Keratinocyte (primary cell): Measurements from ENCODE around the gene SSPN. TPM values are rescaled to one million over a fixed set of nuclear protein-coding genes. Genes with fewer than 3 reads are reported as not detected.

ENCODE experiments used
- DNase-seq: peaks from one replicate; pipeline ENCODE4 v3.0.0-alpha.2; 2011; ENCODE audit warnings: low read depth, missing footprints, low spot score
- FAIRE-seq: peaks from 2 replicates; lab custom pipeline; 2011; peaks lifted over from hg19 to GRCh38; lab: Jason Lieb, UNC
- H2AFZ ChIP-seq: 2 replicates; pipeline ENCODE4 v1.6.0; 2012; ENCODE audit warnings: low read length, control low read depth, inconsistent platforms; ENCODE audit not compliant: control insufficient read depth
- H3K27ac ChIP-seq: 2 replicates; pipeline ENCODE4 v1.5.1; 2011; ENCODE audit warnings: low read length; ENCODE audit not compliant: control insufficient read depth, insufficient read depth
- H3K27me3 ChIP-seq: 3 replicates; pipeline ENCODE4 v1.6.0; 2011; ENCODE audit warnings: low read length; ENCODE audit not compliant: control insufficient read depth, insufficient read depth; ENCODE audit errors: extremely low read depth
- H3K36me3 ChIP-seq, 2 experiments: 2 replicates in 1 of 2; 3 replicates in 1 of 2; pipeline ENCODE4 v1.5.1; 2011; ENCODE audit warnings: low read length in 2 of 2, mild to moderate bottlenecking in 1 of 2; ENCODE audit not compliant: control insufficient read depth in 2 of 2, insufficient read depth in 2 of 2; ENCODE audit errors: extremely low read depth in 1 of 2
- H3K4me1 ChIP-seq: 3 replicates; pipeline ENCODE4 v1.5.1; 2011; ENCODE audit warnings: low read length; ENCODE audit not compliant: control insufficient read depth, insufficient read depth; ENCODE audit errors: extremely low read depth
- H3K4me2 ChIP-seq: 3 replicates; pipeline ENCODE4 v1.6.0; 2011; ENCODE audit warnings: low read depth, low read length; ENCODE audit not compliant: control insufficient read depth, insufficient read depth; ENCODE audit errors: extremely low read depth
- H3K4me3 ChIP-seq, 3 experiments: fragments of 200-600 bp in 1 of 3; sonication (generic) in 1 of 3; 2 replicates in 2 of 3; 3 replicates in 1 of 3; pipeline ENCODE4 v1.5.1; 2011 to 2016; ENCODE audit warnings: low read length in 3 of 3, mild to moderate bottlenecking in 3 of 3, control low read depth in 2 of 3, inconsistent platforms in 1 of 3, low read depth in 1 of 3, mixed read lengths in 1 of 3, mixed run types in 1 of 3, moderate library complexity in 1 of 3; ENCODE audit not compliant: control insufficient read depth in 2 of 3, insufficient read depth in 2 of 3; ENCODE audit errors: extremely low read depth in 1 of 3
- H3K79me2 ChIP-seq: 2 replicates; pipeline ENCODE4 v1.6.0; 2012; ENCODE audit warnings: low read length; ENCODE audit not compliant: control insufficient read depth, insufficient read depth
- H3K9ac ChIP-seq: 3 replicates; pipeline ENCODE4 v1.6.0; 2011; ENCODE audit warnings: low read length; ENCODE audit not compliant: control insufficient read depth, insufficient read depth; ENCODE audit errors: extremely low read depth
- H3K9me1 ChIP-seq: 3 replicates; pipeline ENCODE4 v1.6.0; 2011; ENCODE audit warnings: low read length; ENCODE audit not compliant: control insufficient read depth, insufficient read depth; ENCODE audit errors: extremely low read depth
- H3K9me3 ChIP-seq: 2 replicates; pipeline ENCODE4 v1.5.1; 2012; ENCODE audit warnings: low read depth, low read length; ENCODE audit not compliant: control insufficient read depth
- H4K20me1 ChIP-seq: 3 replicates; pipeline ENCODE4 v1.6.0; 2011; ENCODE audit warnings: low read length; ENCODE audit not compliant: control insufficient read depth, insufficient read depth; ENCODE audit errors: extremely low read depth
- EZH2 ChIP-seq: IDR thresholded peaks from one replicate; pipeline ENCODE4 v1.6.1; 2012; ENCODE audit warnings: inconsistent platforms, mild to moderate bottlenecking, low read length, moderate library complexity
- dilution Hi-C: fragments of 300-500 bp; cut with MboI; formaldehyde crosslinking; loops from one replicate; pipeline ENCODE4 v1.7.0; 2020; ENCODE audit warnings: low sequenced_read_pairs; ENCODE audit not compliant: extremely low pct_ligation_motif_present
- polyA plus RNA-seq, 5 experiments: library from polyadenylated mRNA; depleted of rRNA in 3 of 5; stranded (reverse) in 3 of 5; stranded (forward) in 1 of 5; unstranded in 1 of 5; fragments of >200 nt; gene quantifications; 1 replicate in 1 of 5; 2 replicates in 3 of 5; 3 replicates in 1 of 5; pipeline versions ENCODE4 v1.2.1 to v1.2.3, GENCODE V29; 2011 to 2012; ENCODE audit warnings: missing spikeins in 2 of 5, low read depth in 1 of 5, low replicate concordance in 1 of 5
- TF ChIP-seq, protein P1 (sequence below), 3 experiments: IDR thresholded peaks in 1 of 3; conservative IDR thresholded peaks in 1 of 3; optimal IDR thresholded peaks in 1 of 3; 2 replicates in 2 of 3; 3 replicates in 1 of 3; pipeline versions ENCODE3 to v1.5.1; 2011; ENCODE audit warnings: low read length in 3 of 3, mild to moderate bottlenecking in 3 of 3, moderate library complexity in 2 of 3, control low read depth in 1 of 3, inconsistent platforms in 1 of 3; ENCODE audit not compliant: insufficient read depth in 2 of 3; ENCODE audit errors: extremely low read depth in 1 of 3

Gene SSPN
- polyA plus RNA-seq, 1 donor (not counting 4 experiments of a cell fraction or from before 2014, with no cell fraction given) = 1.0 TPM

DNA sequence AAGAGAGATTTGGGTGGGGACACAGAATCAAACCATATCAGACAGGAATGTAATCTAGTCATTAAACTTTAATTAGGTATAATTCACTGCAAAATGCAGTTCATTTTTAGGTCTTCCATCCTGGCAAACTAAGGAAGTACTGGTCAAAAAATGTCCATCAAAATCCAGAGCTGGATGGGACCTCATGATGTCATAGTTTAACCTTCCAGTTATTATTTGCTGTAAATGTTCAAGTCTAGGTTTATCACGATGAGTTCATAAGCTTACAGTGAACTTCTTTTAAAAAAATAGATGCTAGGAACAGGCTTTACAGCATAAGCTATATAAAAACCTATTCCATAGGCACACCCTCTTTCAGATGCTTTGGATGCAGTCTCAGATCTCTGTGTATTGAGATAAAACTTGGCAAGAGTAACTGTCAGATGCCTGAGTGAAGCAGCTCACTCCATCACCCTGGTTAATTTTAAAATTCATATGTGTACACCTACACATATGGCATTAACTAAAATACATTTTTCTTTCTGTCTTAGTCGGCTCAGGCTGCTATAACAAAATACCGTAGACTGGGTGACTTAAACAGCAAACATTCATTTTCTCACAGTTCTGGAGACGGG lies 7.9 kb downstream of the SSPN start:
- Histone ChIP-seq H3K4me3 (no peak overlapping the region), H4K20me1 (no peaks in the 10 kb centered on the region), H3K27me3 (no peaks in the 10 kb centered on the region), H2AFZ (no peak overlapping the region), H3K9me3 (no peaks in the 10 kb centered on the region), H3K4me1 (peaks cover 7% of the 10 kb centered on the region), H3K36me3 (no peaks in the 10 kb centered on the region), H3K4me2 (no peak overlapping the region), H3K9me1 (no peaks in the 10 kb centered on the region), H3K79me2 (no peaks in the 10 kb centered on the region), H3K27ac (no peak overlapping the region), H3K9ac (no peak overlapping the region)
- TF ChIP-seq, protein P1, sequence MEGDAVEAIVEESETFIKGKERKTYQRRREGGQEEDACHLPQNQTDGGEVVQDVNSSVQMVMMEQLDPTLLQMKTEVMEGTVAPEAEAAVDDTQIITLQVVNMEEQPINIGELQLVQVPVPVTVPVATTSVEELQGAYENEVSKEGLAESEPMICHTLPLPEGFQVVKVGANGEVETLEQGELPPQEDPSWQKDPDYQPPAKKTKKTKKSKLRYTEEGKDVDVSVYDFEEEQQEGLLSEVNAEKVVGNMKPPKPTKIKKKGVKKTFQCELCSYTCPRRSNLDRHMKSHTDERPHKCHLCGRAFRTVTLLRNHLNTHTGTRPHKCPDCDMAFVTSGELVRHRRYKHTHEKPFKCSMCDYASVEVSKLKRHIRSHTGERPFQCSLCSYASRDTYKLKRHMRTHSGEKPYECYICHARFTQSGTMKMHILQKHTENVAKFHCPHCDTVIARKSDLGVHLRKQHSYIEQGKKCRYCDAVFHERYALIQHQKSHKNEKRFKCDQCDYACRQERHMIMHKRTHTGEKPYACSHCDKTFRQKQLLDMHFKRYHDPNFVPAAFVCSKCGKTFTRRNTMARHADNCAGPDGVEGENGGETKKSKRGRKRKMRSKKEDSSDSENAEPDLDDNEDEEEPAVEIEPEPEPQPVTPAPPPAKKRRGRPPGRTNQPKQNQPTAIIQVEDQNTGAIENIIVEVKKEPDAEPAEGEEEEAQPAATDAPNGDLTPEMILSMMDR (optimal IDR thresholded peaks at IDR 0.05 in 1 of 3, IDR thresholded peaks at IDR 0.05 in 1 of 3, conservative IDR thresholded peaks at IDR 0.05 in 1 of 3; ENCODE audit: extremely low read depth in 1 of 3, insufficient read depth in 2 of 3, low read length in 3 of 3) = no peak
- TF ChIP-seq EZH2 = no peak
- DNase-seq (no peak), FAIRE-seq (no peak)
- dilution Hi-C loops = no loop called here

DNA sequence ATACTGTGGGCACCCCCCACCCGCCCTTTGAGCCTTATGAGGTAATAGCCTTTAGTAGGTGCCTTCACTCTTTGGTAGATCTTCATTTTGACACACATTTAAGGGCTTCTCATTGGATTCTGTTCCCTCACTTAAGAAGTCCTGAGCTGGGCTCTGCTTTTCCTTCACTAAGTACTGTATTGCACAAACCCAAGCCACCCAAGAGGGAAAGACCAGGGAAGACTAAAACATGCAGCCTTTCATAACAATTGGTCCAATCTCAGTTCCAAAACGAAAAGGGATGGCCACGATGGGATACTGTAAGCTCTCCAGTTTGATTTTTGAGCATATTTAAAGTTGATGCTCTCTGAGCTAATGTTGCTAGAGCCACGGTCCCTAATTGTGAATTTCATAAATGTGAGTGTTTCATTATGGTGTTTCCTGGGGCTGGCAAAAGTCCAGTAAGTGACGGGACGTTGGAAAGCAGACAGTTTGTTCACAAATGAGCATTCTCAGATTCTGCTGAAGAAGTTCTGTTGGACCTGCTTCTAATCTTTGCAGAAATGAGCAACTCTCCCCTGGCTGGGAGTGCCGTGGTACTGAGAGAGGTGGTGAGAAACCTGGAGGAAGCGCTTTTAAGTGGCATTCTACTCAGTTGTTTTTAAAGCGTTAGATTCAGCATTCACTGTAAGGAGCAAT lies 9.4 kb downstream of the SSPN start:
- H3K4me2 ChIP-seq = no peak overlapping the region
- no peak overlapping the region for H2AFZ ChIP-seq
- no peak for DNase-seq
- no peak for FAIRE-seq
- H3K9me3 ChIP-seq = no peaks in the 10 kb centered on the region
- no peaks in the 10 kb centered on the region for H3K9me1 ChIP-seq
- dilution Hi-C loops = no loop called here
- H3K27me3 ChIP-seq = no peaks in the 10 kb centered on the region
- H3K9ac ChIP-seq = no peak overlapping the region
- no peaks in the 10 kb centered on the region for H3K4me1 ChIP-seq
- H3K36me3 ChIP-seq = no peaks in the 10 kb centered on the region
- no peaks in the 10 kb centered on the region for H3K79me2 ChIP-seq
- H4K20me1 ChIP-seq = no peaks in the 10 kb centered on the region
- no peak overlapping the region for H3K4me3 ChIP-seq
- TF ChIP-seq, protein P1 (optimal IDR thresholded peaks at IDR 0.05 in 1 of 3, IDR thresholded peaks at IDR 0.05 in 1 of 3, conservative IDR thresholded peaks at IDR 0.05 in 1 of 3; ENCODE audit: extremely low read depth in 1 of 3, insufficient read depth in 2 of 3, low read length in 3 of 3) = no peak
- no peak for TF ChIP-seq EZH2
- H3K27ac ChIP-seq = no peak overlapping the region
